Measurements from ENCODE around the gene ZNF77.
"Not testable (repeated sequence)": the region's sequence is repeated elsewhere in the genome, so short reads cannot be mapped to it uniquely, and the experiment has no call there.

ZNF77 gene

GRCh38 chr19:2944775-2945574 lies at the start of gene ZNF77:
ZNF77 (minus strand) TSS chr19:2944971; CDS start chr19:2944840, 131 bp downstream.
- FAIRE-seq = peak; percentile 99

GRCh38 chr19:2993579-2993978 lies 48.8 kb upstream of the ZNF77 start:
- FAIRE-seq = no peak

- no peak for FAIRE-seq
Measured at GRCh38 chr19:2992958-2993357, 48.2 kb upstream of the ZNF77 start.

DNA sequence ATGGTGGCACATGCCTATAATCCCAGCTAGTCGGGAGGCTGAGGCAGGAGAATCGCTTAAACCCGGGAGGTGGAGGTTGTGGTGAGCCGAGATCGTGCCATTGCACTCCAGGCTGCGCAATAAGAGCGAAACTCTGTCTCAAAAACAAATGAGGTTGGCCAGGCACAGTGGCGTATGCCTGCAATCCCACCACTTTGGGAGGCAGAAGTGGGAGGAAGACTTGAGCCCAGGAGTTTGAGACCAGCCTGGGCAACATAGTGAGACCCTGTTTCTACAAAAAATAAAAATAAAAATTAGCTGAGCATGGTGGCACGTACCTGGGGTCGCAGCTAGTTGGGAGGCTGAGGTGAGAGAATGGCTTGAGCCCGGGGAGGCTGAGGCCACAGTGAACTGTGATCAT lies 47.6 kb upstream of the ZNF77 start:
- not testable (repeated sequence) for FAIRE-seq

- no peak for FAIRE-seq
Measured at GRCh38 chr19:2989236-2989946, 44.6 kb upstream of the ZNF77 start.

DNA sequence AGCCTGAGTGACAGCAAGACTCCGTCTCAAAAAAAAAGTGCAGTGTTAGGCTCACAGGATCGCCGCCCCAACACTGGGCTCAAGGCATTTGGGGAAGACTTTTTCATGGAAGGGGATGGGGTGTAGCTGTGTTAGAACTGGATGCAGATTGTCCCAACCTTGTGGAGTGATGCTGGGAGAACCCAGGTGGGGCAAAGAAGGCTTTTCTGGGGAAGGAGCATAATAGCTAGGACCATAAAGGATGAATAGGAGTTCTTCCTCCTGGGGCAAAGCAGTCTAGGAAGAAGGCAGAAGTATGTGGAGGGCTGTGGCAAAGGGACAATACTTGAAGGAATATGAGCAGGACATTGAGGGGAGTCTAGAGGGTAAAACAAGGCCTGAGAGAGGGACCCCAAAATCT lies 43.8 kb upstream of the ZNF77 start:
- no peak for FAIRE-seq

GRCh38 chr19:2987797-2988196 lies 43.0 kb upstream of the ZNF77 start:
- FAIRE-seq = no peak

DNA sequence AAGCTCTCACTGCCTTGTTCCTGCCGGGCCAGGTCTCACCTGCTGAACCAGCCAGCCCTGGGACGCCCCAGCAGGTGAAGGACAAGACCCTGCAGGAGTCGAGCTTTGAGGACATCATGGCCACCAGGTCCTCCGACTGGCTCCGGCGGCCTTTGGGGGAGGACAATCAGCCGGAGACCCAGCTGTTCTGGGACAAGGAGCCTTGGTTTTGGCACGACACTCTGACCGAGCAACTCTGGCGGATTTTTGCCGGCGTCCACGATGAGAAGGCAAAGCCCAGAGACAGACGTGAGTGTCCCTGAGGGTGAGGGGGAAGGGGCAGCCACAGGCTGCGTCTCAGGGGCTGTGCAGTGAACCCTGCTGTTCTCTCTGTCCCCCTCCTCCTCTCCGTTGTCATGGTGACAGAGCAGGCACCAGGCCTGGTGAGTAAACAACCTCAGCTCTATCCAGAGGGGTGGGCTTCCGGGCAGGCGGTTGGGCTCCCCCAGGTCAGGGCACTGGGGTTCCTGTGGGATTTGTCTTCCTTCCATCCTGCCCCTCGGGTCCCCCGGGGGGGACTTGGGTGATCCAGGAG lies 42.3 kb upstream of the ZNF77 start:
- no peak for FAIRE-seq

DNA sequence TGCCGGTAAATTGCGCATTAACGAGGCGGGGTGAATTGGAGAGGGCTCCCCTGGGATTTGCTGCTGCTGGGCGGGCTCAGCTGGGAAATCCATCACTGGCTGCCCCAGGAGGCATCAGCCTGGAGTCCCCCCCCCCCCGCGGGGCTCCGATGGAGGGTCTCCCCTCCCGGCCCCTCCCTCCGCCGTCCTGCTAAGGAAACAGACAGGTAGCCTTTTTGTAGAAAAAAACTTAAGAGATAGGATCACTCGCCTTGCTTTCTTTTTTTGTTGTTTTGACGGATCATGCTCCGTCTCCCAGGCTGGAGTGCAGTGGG lies 39.4 kb upstream of the ZNF77 start:
- no peak for FAIRE-seq

- no peak for FAIRE-seq
Measured at GRCh38 chr19:2983351-2984214, 38.8 kb upstream of the ZNF77 start.

DNA sequence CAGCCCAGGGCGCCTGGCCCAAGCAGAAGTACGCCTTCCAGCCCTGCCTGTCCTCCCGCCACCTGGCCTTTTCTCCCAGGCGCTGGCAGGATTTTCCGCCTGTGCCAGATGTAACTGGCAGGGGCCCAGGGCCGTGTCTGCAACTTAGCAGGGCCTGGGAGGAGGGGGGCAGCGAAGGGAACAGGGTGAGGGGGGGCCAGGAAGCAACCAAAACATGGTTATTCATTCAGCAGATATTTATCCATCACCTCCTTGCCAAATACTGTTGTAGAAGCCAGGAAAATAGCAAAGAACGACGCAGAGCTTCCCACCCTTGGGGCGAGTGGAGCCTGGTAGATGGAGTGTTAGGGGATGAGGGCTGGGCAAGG lies 38.2 kb upstream of the ZNF77 start:
- no peak for FAIRE-seq

- no peak for FAIRE-seq
Measured at GRCh38 chr19:2982561-2982960, 37.8 kb upstream of the ZNF77 start.

DNA sequence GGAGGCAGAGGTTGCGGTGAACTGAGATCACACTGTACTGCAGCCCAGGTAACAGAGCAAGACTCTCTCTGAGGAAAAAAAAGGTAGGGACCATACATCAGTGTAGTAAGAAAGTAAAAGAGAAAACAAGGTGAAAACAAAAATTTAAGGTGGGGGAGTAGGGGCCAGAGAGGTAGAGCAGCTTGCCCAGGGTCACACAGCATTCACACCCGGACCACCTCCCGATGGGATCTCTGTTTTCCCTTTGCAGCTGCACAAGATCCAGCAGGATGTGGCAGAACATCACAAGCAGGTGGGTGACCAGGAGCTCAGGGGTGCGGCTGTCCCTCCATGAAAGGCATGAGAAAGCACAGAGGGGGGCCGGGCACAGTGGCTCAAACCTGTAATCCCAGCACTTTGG lies 37.1 kb upstream of the ZNF77 start:
- FAIRE-seq = no peak

DNA sequence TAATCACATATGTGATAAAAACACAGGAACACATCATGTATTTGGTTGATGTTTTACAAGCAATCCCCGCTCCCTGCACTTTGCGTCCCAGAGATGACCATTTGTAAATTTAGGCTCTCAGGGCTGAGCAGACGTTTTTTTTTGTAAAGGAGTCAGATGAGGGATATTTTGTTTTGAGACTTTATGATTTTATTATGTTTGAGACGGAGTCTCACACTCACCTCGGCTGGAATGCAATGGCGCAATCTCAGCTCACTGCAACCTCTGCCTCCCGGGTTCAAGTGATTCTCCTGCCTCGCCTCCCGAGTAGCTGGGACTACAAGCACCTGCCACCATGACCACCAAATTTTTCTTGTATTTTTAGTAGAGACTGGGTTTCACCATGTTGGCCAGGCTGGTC lies 34.0 kb upstream of the ZNF77 start:
- no peak for FAIRE-seq

DNA sequence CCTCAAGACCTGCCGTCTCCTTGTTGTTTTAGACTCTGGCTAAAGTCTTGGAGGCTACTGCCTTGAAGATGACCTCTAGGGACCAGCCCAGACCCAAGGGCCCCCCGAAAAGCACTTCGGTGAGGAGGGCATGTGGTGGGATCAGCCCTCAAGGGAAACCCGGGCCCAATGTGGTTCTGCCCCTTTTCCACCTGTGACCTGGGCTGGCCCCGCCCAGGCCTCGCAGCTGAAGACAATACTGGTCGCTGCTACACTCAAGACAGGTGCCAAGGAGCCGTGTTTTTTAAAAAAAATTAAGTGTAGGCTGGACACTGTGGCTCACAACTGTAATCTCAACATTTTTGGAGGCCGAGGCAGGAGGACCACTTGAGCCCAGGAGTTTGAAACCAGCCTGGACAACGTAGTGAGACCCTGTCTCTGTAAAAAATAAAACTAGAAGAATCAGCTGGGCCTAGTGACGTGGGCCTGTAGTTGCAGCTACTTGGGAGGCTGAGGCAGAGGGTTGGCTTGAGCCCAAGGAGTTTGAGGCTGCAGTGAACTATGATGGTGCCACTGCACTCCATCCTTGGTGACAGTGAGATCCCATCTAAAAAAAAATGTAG lies 33.5 kb upstream of the ZNF77 start:
- no peak for FAIRE-seq

GRCh38 chr19:2977746-2978138 lies 33.0 kb upstream of the ZNF77 start:
- no peak for FAIRE-seq

DNA sequence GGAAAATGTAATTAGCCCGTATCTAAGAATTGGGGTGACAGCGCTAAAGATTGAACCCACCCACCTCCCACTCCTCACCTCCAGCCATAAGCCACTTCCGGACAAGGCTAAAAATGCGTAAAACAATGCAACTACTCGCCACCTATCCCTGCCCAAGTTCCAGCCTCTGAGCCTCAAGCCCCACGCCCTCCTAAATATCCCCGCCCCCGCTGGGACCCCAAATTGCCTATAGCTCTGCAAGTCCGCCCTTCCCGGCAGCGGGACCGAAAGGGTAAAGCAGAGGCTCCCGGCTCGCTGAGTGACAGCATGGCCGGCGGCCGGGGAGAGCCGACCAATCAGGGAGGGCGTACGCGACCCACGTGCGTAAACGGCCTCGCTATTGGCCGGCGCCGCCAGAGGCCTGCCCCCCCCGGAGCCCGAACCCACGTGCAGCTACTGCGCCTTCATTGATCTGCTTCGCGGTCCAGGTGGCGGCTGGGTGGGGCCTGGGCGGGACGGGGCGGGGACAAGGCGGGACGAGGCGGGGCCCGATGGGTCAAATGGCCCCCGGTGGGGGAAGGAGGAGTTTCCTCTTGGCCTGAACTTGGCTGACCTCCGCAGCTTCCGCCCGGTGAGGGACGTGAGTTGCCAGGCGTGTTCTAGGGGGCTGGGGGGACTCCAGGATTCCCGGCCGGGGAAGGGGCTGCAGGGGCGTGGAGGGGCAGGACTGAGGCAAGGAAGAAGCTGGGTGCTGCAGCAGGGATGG lies 32.4 kb upstream of the ZNF77 start, which contains the start of gene TLE6:
TLE6 (plus strand) TSS at position 564 of the 745 bp plus-strand sequence. CDS start 670 bp downstream, outside the sequence.
- FAIRE-seq = peak; percentile 81

DNA sequence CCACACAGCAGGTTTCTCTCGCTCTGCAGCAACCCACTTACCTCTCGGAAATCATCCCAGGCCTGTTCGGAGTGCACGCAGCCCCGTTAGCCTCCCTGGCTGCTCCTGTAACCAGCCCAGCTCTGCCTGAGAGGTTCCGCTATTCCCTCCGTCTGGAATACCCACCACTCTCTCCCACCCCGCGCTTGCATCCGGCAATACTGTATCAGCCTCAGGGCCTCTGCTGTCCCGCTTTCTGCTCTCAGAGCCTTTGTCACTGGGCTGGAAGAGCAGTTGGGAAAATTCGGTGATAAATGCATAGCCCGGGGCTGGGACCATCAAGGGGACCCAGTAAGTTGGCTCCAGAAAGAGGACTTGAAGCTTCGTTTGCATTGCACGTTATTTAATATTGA lies 31.8 kb upstream of the ZNF77 start:
- FAIRE-seq = no peak

DNA sequence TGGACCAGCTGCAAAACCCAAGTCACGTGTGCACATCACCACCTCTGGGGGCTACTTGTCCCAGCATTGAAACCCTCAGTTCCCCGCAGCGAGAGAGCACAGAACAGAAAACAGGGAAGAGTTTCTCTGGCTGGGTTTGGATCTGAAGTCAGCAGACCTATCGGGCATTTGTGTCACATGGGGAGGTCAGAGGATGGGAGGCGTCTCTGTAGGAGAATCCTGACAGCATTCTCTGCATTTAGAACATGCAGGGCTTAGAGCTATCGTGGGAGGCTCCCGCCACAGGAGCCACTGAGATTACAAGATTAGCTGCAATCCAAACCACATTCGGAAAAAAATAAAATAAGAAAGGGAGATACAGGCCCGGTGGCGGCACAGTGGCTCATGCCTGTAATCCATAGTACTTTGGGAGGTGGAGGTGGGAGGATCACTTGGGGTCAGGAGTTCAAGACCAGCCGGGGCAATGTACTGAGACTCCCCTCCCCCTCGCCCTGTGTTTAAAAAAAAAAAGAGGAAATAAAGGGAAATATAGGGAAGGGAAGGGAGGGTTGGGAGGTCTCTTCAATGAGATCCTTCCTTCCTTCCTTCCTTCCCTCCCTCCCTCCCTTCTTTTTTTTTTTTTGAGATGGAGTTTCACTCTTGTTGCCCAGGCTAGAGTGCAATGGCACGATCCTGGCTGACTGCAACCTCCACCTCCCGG lies 29.7 kb upstream of the ZNF77 start:
- FAIRE-seq = no peak

DNA sequence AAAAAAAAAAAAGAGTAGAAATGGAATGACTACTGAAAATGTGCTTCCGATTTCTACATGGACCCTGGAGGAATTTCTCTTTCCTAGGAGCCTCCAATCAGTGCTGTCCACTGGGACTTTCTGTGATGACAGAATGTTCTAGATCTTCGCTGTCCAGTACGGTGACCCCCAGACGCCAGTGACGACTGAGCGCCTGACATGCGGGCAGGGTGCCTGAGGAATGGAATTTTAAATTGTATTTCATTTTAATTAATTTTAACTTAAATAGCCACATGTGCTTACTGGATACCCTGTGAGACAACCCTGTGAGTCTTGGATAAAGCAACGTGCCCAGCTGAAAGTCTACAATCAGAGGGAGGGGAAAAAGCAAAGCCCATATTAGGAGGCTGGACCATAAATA lies 28.5 kb upstream of the ZNF77 start:
- no peak for FAIRE-seq

GRCh38 chr19:2970201-2970835 lies 25.5 kb upstream of the ZNF77 start:
- FAIRE-seq = no peak

Measured in A204.1 (cell line).